Measurements from ENCODE around the gene CCNY.

Gene CCNY

GRCh38 chr10:35355971-35356724, 19.8 kb downstream of the CCNY start:
- H3K4me1 Mint-ChIP-seq = peaks cover 59% of the 10 kb centered on the region
- no peak for DNase-seq
- H3K4me3 Mint-ChIP-seq = peak overlapping the region; percentile 11
- peak overlapping the region; percentile 88 for H3K27ac Mint-ChIP-seq
- no peaks in the 10 kb centered on the region for H3K27me3 Mint-ChIP-seq
- peaks cover 8% of the 10 kb centered on the region for H3K36me3 Mint-ChIP-seq
- CTCF ChIA-PET = no interaction called here
- H3K9me3 Mint-ChIP-seq = no peaks in the 10 kb centered on the region

- Mint-ChIP-seq H3K9me3 (no peaks in the 10 kb centered on the region), H3K27ac (peak overlapping the region; percentile 88), H3K4me3 (peak overlapping the region; percentile 5), H3K4me1 (peaks cover 56% of the 10 kb centered on the region), H3K36me3 (peaks cover 8% of the 10 kb centered on the region), H3K27me3 (no peaks in the 10 kb centered on the region)
- CTCF ChIA-PET = no interaction called here
- DNase-seq = peak; percentile 28
These were observed 20.4 kb downstream of the CCNY start for GRCh38 chr10:35356725-35357092.

GRCh38 chr10:35359056-35359455, 22.7 kb downstream of the CCNY start:
- Mint-ChIP-seq H3K4me1 (peaks cover 39% of the 10 kb centered on the region), H3K27ac (no peak overlapping the region), H3K9me3 (no peaks in the 10 kb centered on the region), H3K4me3 (no peak overlapping the region), H3K27me3 (no peaks in the 10 kb centered on the region), H3K36me3 (peaks cover 5% of the 10 kb centered on the region)
- CTCF ChIA-PET = no interaction called here
- no peak for DNase-seq

GRCh38 chr10:35359873-35360272, 23.6 kb downstream of the CCNY start:
- CTCF ChIA-PET = no interaction called here
- no peak overlapping the region for H3K4me3 Mint-ChIP-seq
- H3K36me3 Mint-ChIP-seq = peaks cover 5% of the 10 kb centered on the region
- DNase-seq = no peak
- H3K4me1 Mint-ChIP-seq = peaks cover 33% of the 10 kb centered on the region
- no peaks in the 10 kb centered on the region for H3K9me3 Mint-ChIP-seq
- H3K27ac Mint-ChIP-seq = no peak overlapping the region
- H3K27me3 Mint-ChIP-seq = no peaks in the 10 kb centered on the region

- Mint-ChIP-seq H3K4me3 (no peak overlapping the region), H3K4me1 (peaks cover 11% of the 10 kb centered on the region), H3K9me3 (no peaks in the 10 kb centered on the region), H3K27me3 (no peaks in the 10 kb centered on the region), H3K36me3 (peaks cover 4% of the 10 kb centered on the region), H3K27ac (no peak overlapping the region)
- no peak for DNase-seq
- CTCF ChIA-PET = no interaction called here
These were observed 26.5 kb downstream of the CCNY start for GRCh38 chr10:35362701-35363350.

- Mint-ChIP-seq H3K27ac (no peak overlapping the region), H3K27me3 (no peaks in the 10 kb centered on the region), H3K4me3 (no peak overlapping the region), H3K4me1 (peaks cover 13% of the 10 kb centered on the region), H3K36me3 (peaks cover 4% of the 10 kb centered on the region), H3K9me3 (no peaks in the 10 kb centered on the region)
- CTCF ChIA-PET = no interaction called here
- DNase-seq = no peak
These were observed 27.3 kb downstream of the CCNY start for GRCh38 chr10:35363587-35363986.

- no peaks in the 10 kb centered on the region for H3K9me3 Mint-ChIP-seq
- H3K27ac Mint-ChIP-seq = no peak overlapping the region
- H3K36me3 Mint-ChIP-seq = no peaks in the 10 kb centered on the region
- DNase-seq = no peak
- CTCF ChIA-PET = no interaction called here
- no peak overlapping the region for H3K4me3 Mint-ChIP-seq
- peaks cover 25% of the 10 kb centered on the region for H3K4me1 Mint-ChIP-seq
- H3K27me3 Mint-ChIP-seq = no peaks in the 10 kb centered on the region
These were observed 28.5 kb downstream of the CCNY start for GRCh38 chr10:35364808-35365207.

GRCh38 chr10:35365994-35366393, 29.7 kb downstream of the CCNY start:
- no peak for DNase-seq
- H3K36me3 Mint-ChIP-seq = no peaks in the 10 kb centered on the region
- no peak overlapping the region for H3K27ac Mint-ChIP-seq
- CTCF ChIA-PET = no interaction called here
- H3K4me3 Mint-ChIP-seq = no peak overlapping the region
- H3K4me1 Mint-ChIP-seq = peaks cover 27% of the 10 kb centered on the region
- no peaks in the 10 kb centered on the region for H3K9me3 Mint-ChIP-seq
- H3K27me3 Mint-ChIP-seq = no peaks in the 10 kb centered on the region

GRCh38 chr10:35367107-35367859, 31.0 kb downstream of the CCNY start:
- Mint-ChIP-seq H3K36me3 (no peaks in the 10 kb centered on the region), H3K9me3 (no peaks in the 10 kb centered on the region), H3K27ac (no peak overlapping the region), H3K4me3 (no peak overlapping the region), H3K27me3 (no peaks in the 10 kb centered on the region), H3K4me1 (peaks cover 37% of the 10 kb centered on the region)
- CTCF ChIA-PET = interaction anchor here (0.7 kb wide), 1 partner anchor 14 kb away, joined by 3 read pairs; no protein-coding TSS in a partner anchor
- DNase-seq = no peak

GRCh38 chr10:35367982-35368381, 31.7 kb downstream of the CCNY start:
- CTCF ChIA-PET = interaction anchor here (0.7 kb wide), 1 partner anchor 15 kb away, joined by 3 read pairs; no protein-coding TSS in a partner anchor
- no peaks in the 10 kb centered on the region for H3K27me3 Mint-ChIP-seq
- H3K9me3 Mint-ChIP-seq = no peaks in the 10 kb centered on the region
- H3K4me3 Mint-ChIP-seq = no peak overlapping the region
- H3K27ac Mint-ChIP-seq = peak overlapping the region; percentile 53
- H3K36me3 Mint-ChIP-seq = no peaks in the 10 kb centered on the region
- peaks cover 43% of the 10 kb centered on the region for H3K4me1 Mint-ChIP-seq
- DNase-seq = no peak

GRCh38 chr10:35368485-35369048, 32.3 kb downstream of the CCNY start:
- H3K27ac Mint-ChIP-seq = no peak overlapping the region
- no peak overlapping the region for H3K4me3 Mint-ChIP-seq

GRCh38 chr10:35369049-35369611, 32.8 kb downstream of the CCNY start:
- Mint-ChIP-seq H3K9me3 (no peaks in the 10 kb centered on the region), H3K27ac (no peak overlapping the region), H3K4me3 (no peak overlapping the region), H3K4me1 (peaks cover 45% of the 10 kb centered on the region), H3K36me3 (no peaks in the 10 kb centered on the region), H3K27me3 (no peaks in the 10 kb centered on the region)
- CTCF ChIA-PET = no interaction called here
- DNase-seq = no peak

More at GRCh38 chr10:35368485-35369048, 32.3 kb downstream of the CCNY start:
- no peak for DNase-seq
- H3K27me3 Mint-ChIP-seq = no peaks in the 10 kb centered on the region
- no peaks in the 10 kb centered on the region for H3K36me3 Mint-ChIP-seq
- peaks cover 45% of the 10 kb centered on the region for H3K4me1 Mint-ChIP-seq
- CTCF ChIA-PET = interaction anchor here (0.7 kb wide), 1 partner anchor 15 kb away, joined by 3 read pairs; no protein-coding TSS in a partner anchor
- no peaks in the 10 kb centered on the region for H3K9me3 Mint-ChIP-seq

GRCh38 chr10:35371731-35372130, 35.4 kb downstream of the CCNY start:
- CTCF ChIA-PET = no interaction called here
- Mint-ChIP-seq H3K4me1 (peaks cover 56% of the 10 kb centered on the region), H3K36me3 (no peaks in the 10 kb centered on the region), H3K4me3 (no peak overlapping the region), H3K27ac (peak overlapping the region; percentile 20), H3K9me3 (no peaks in the 10 kb centered on the region), H3K27me3 (no peaks in the 10 kb centered on the region)
- no peak for DNase-seq

GRCh38 chr10:35372329-35372728, 36.0 kb downstream of the CCNY start:
- H3K4me1 Mint-ChIP-seq = peaks cover 56% of the 10 kb centered on the region
- no peak overlapping the region for H3K27ac Mint-ChIP-seq
- H3K4me3 Mint-ChIP-seq = no peak overlapping the region
- no peak for DNase-seq
- H3K9me3 Mint-ChIP-seq = no peaks in the 10 kb centered on the region
- no peaks in the 10 kb centered on the region for H3K27me3 Mint-ChIP-seq
- CTCF ChIA-PET = no interaction called here
- no peaks in the 10 kb centered on the region for H3K36me3 Mint-ChIP-seq

Measured in activated naive CD4-positive, alpha-beta T cell treated with anti-CD3 and anti-CD28 coated beads, Interleukin-2, amount 10 ng/mL, durations not matched to agents 7 days and 5 days (primary cell).